HEK293 (cell line): ENCODE results near the gene ANO2.

Source experiments
- HOXD13 ChIP-seq: sonication (generic); formaldehyde crosslinking; IDR thresholded peaks from 2 replicates; pipeline ENCODE4 v1.8.0; 2022; ENCODE audit warnings: missing genetic modification reagents, borderline replicate concordance
- ZNF292 ChIP-seq: fragments of 450-650 bp; formaldehyde crosslinking; IDR thresholded peaks from 2 replicates; pipeline ENCODE4 v1.5.1; 2016; ENCODE audit warnings: low read depth, missing biosample characterization, missing genetic modification characterization, borderline replicate concordance
- ZNF560 ChIP-seq: fragments of 450-650 bp; formaldehyde crosslinking; IDR thresholded peaks from 2 replicates; pipeline ENCODE4 v1.5.1; 2017; ENCODE audit warnings: missing biosample characterization, missing genetic modification characterization, borderline replicate concordance
- ZNF76 ChIP-seq: fragments of 450-650 bp; formaldehyde crosslinking; IDR thresholded peaks from 2 replicates; pipeline ENCODE4; 2016; ENCODE audit warnings: low read depth, missing biosample characterization, missing genetic modification characterization, borderline replicate concordance
- TF ChIP-seq, protein P1 (sequence below): fragments of 450-650 bp; formaldehyde crosslinking; IDR thresholded peaks from 2 replicates; pipeline ENCODE4 v1.5.1; 2016; ENCODE audit warnings: missing biosample characterization, missing genetic modification characterization
- TF ChIP-seq, protein P2 (sequence below): fragments of 450-650 bp; formaldehyde crosslinking; IDR thresholded peaks from 2 replicates; pipeline ENCODE4 v1.5.1; 2016; ENCODE audit warnings: missing biosample characterization, missing genetic modification characterization

DNA sequence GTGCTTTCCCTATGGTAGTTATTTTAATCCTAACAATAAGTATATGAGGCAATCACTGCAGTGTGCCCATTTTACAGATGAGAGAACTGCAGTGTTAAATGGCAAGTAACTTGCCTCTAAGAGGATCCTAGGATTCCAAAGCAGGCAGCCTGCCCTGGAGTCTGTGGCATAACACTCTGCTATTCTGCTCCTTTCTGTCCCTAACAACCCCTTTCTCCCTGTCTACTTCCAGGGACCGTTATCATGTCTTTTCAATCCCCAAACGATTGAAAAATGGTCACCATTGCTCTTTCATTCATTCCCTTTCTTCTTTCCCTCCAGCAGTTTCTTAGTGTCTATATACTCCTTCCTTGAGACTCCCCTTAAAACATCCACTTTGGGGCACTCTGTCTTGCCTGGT lies 1.3 kb upstream of the ANO2 start:
- TF ChIP-seq ZNF292 (tag by site-specific recombination) (no peak), ZNF76 (no peak), ZNF560 (no peak), HOXD13 (CRISPR knock-in tag) (no peak)
- TF ChIP-seq, protein P1, sequence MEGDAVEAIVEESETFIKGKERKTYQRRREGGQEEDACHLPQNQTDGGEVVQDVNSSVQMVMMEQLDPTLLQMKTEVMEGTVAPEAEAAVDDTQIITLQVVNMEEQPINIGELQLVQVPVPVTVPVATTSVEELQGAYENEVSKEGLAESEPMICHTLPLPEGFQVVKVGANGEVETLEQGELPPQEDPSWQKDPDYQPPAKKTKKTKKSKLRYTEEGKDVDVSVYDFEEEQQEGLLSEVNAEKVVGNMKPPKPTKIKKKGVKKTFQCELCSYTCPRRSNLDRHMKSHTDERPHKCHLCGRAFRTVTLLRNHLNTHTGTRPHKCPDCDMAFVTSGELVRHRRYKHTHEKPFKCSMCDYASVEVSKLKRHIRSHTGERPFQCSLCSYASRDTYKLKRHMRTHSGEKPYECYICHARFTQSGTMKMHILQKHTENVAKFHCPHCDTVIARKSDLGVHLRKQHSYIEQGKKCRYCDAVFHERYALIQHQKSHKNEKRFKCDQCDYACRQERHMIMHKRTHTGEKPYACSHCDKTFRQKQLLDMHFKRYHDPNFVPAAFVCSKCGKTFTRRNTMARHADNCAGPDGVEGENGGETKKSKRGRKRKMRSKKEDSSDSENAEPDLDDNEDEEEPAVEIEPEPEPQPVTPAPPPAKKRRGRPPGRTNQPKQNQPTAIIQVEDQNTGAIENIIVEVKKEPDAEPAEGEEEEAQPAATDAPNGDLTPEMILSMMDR (tag by site-specific recombination), result no peak
- TF ChIP-seq, protein P2, sequence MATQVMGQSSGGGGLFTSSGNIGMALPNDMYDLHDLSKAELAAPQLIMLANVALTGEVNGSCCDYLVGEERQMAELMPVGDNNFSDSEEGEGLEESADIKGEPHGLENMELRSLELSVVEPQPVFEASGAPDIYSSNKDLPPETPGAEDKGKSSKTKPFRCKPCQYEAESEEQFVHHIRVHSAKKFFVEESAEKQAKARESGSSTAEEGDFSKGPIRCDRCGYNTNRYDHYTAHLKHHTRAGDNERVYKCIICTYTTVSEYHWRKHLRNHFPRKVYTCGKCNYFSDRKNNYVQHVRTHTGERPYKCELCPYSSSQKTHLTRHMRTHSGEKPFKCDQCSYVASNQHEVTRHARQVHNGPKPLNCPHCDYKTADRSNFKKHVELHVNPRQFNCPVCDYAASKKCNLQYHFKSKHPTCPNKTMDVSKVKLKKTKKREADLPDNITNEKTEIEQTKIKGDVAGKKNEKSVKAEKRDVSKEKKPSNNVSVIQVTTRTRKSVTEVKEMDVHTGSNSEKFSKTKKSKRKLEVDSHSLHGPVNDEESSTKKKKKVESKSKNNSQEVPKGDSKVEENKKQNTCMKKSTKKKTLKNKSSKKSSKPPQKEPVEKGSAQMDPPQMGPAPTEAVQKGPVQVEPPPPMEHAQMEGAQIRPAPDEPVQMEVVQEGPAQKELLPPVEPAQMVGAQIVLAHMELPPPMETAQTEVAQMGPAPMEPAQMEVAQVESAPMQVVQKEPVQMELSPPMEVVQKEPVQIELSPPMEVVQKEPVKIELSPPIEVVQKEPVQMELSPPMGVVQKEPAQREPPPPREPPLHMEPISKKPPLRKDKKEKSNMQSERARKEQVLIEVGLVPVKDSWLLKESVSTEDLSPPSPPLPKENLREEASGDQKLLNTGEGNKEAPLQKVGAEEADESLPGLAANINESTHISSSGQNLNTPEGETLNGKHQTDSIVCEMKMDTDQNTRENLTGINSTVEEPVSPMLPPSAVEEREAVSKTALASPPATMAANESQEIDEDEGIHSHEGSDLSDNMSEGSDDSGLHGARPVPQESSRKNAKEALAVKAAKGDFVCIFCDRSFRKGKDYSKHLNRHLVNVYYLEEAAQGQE, result no peak
